IMR-90 (cell line): ENCODE measurements around the gene FCRL6. TPM values are rescaled to one million over a fixed set of nuclear protein-coding genes. Genes with fewer than 3 reads are reported as not detected.

Experiments
- ATAC-seq: fragments of 200-7000 bp; cut with Tn5 transposase; 2 replicates; pipeline ENCODE4 v1.9.1; 2020; ENCODE audit warnings: low read depth, mild to moderate bottlenecking, moderate library complexity
- BruUV-seq: library from RNA; stranded (reverse); fragments of 400-500 nt; replicated peaks from 2 replicates; lab custom pipeline; 2021; lab: Mats Ljungman, UMichigan
- CTCF ChIA-PET: fragments of 300-600 bp; formaldehyde crosslinking; extraction: SDS; loops from one replicate; lab custom pipeline; 2021; ENCODE audit warnings: antibody characterized with exemption; lab: Yijun Ruan, JAX
- POLR2A ChIA-PET: fragments of 300-600 bp; sonication (Branson Sonifier 250); formaldehyde crosslinking; loops from one replicate; lab custom pipeline; 2022; ENCODE audit warnings: antibody characterized with exemption; ENCODE audit not compliant: unreplicated experiment; lab: Charles Lee
- DNase-seq: peaks from one replicate; pipeline ENCODE4 v3.0.0; 2013
- H2AFZ ChIP-seq: replicated peaks from 2 replicates; pipeline ENCODE3; 2013; ENCODE audit warnings: low read length, mild to moderate bottlenecking; ENCODE audit not compliant: poor library complexity
- H2AK5ac ChIP-seq: 2 replicates; pipeline ENCODE4 v1.6.1; 2013; ENCODE audit warnings: low read depth, low read length, inconsistent platforms
- H2AK9ac ChIP-seq: replicated peaks from 2 replicates; pipeline ENCODE3; 2013; ENCODE audit warnings: mild to moderate bottlenecking, low read depth, low read length, moderate library complexity; ENCODE audit not compliant: poor library complexity
- H2BK120ac ChIP-seq: 2 replicates; pipeline ENCODE4 v1.6.1; 2013; ENCODE audit warnings: low read depth, low read length, inconsistent platforms
- H2BK15ac ChIP-seq: 3 replicates; pipeline ENCODE4 v1.6.1; 2013; ENCODE audit warnings: low read depth, low read length, inconsistent platforms
- H2BK20ac ChIP-seq: 2 replicates; pipeline ENCODE4 v1.6.1; 2013; ENCODE audit warnings: low read depth, mild to moderate bottlenecking, inconsistent platforms, low read length, moderate library complexity
- H2BK5ac ChIP-seq: 2 replicates; pipeline ENCODE4 v1.6.1; 2013; ENCODE audit warnings: mild to moderate bottlenecking, low read depth, low read length, inconsistent platforms; ENCODE audit not compliant: poor library complexity, severe bottlenecking
- H3K14ac ChIP-seq: replicated peaks from 2 replicates; pipeline ENCODE4 v1.6.1; 2013; ENCODE audit warnings: low read depth, low read length, inconsistent platforms
- H3K18ac ChIP-seq: 2 replicates; pipeline ENCODE4 v1.6.1; 2013; ENCODE audit warnings: low read depth, low read length, control low read depth
- H3K23ac ChIP-seq: 2 replicates; pipeline ENCODE4 v1.6.1; 2013; ENCODE audit warnings: low read depth, low read length, inconsistent platforms
- H3K27ac ChIP-seq: 2 replicates; pipeline ENCODE4 v1.5.1; 2013; ENCODE audit warnings: mild to moderate bottlenecking, control low read depth, low read length; ENCODE audit not compliant: insufficient read depth
- H3K27me3 ChIP-seq: 2 replicates; pipeline ENCODE4 v1.6.1; 2013; ENCODE audit warnings: low read length; ENCODE audit not compliant: control insufficient read depth, insufficient read depth
- H3K36me3 ChIP-seq: 2 replicates; pipeline ENCODE4 v1.6.1; 2013; ENCODE audit warnings: low read length, mixed read lengths; ENCODE audit not compliant: control insufficient read depth, insufficient read depth
- H3K4ac ChIP-seq: 2 replicates; pipeline ENCODE4 v1.6.1; 2013; ENCODE audit warnings: low read depth, low read length, inconsistent platforms
- H3K4me1 ChIP-seq: 2 replicates; pipeline ENCODE4 v1.6.1; 2013; ENCODE audit warnings: low read length, mixed read lengths; ENCODE audit not compliant: control insufficient read depth, insufficient read depth
- H3K4me2 ChIP-seq: 2 replicates; pipeline ENCODE4 v1.6.1; 2013; ENCODE audit warnings: low read depth, mild to moderate bottlenecking, control low read depth, low read length, moderate library complexity
- H3K4me3 ChIP-seq: 2 replicates; pipeline ENCODE4 v1.5.1; 2013; ENCODE audit warnings: low read depth, mild to moderate bottlenecking, control low read depth, low read length, moderate library complexity; ENCODE audit not compliant: insufficient read depth
- H3K56ac ChIP-seq: 2 replicates; pipeline ENCODE4 v1.6.1; 2013; ENCODE audit warnings: low read length, inconsistent platforms; ENCODE audit not compliant: insufficient read depth; ENCODE audit errors: extremely low read depth
- H3K79me1 ChIP-seq, 2 experiments: 2 replicates each; pipeline ENCODE4 v1.6.1; 2013; ENCODE audit warnings: low read length in 2 of 2, inconsistent platforms in 1 of 2, low read depth in 1 of 2
- H3K9ac ChIP-seq: 2 replicates; pipeline ENCODE4 v1.6.1; 2013; ENCODE audit warnings: low read depth, low read length, control low read depth
- H3K9me1 ChIP-seq: 2 replicates; pipeline ENCODE4 v1.6.1; 2013; ENCODE audit warnings: low read length, inconsistent platforms; ENCODE audit not compliant: insufficient read depth
- H3K9me3 ChIP-seq: 2 replicates; pipeline ENCODE4 v1.6.1; 2013; ENCODE audit warnings: low read length; ENCODE audit not compliant: control insufficient read depth, insufficient read depth
- H4K20me1 ChIP-seq: 2 replicates; pipeline ENCODE4 v1.6.1; 2013; ENCODE audit warnings: low read length, inconsistent platforms; ENCODE audit not compliant: insufficient read depth
- H4K5ac ChIP-seq: 2 replicates; pipeline ENCODE4 v1.6.1; 2013; ENCODE audit warnings: mild to moderate bottlenecking, low read depth, low read length, control low read depth
- H4K8ac ChIP-seq, 2 experiments: 2 replicates each; pipeline ENCODE4 v1.6.1; 2013; ENCODE audit warnings: low read depth in 2 of 2, low read length in 2 of 2, control low read depth in 1 of 2, inconsistent platforms in 1 of 2
- H4K91ac ChIP-seq: 2 replicates; pipeline ENCODE4 v1.6.1; 2013; ENCODE audit warnings: low read depth, low read length, inconsistent platforms; ENCODE audit not compliant: insufficient read depth
- CEBPB ChIP-seq: IDR thresholded peaks from 2 replicates; pipeline ENCODE4 v1.6.1; 2012; ENCODE audit warnings: low read depth, low read length, improper control_type of control experiment
- CHD1 ChIP-seq: IDR thresholded peaks from 2 replicates; pipeline ENCODE4 v1.6.1; 2012; ENCODE audit warnings: low read depth, low read length, improper control_type of control experiment
- FOS ChIP-seq: fragments of 150-350 bp; IDR thresholded peaks from 2 replicates; pipeline ENCODE4 v1.6.1; 2016; ENCODE audit warnings: low read depth, low read length
- MAFK ChIP-seq: IDR thresholded peaks from 2 replicates; pipeline ENCODE4 v1.6.1; 2012; ENCODE audit warnings: low read depth, low read length, improper control_type of control experiment
- MAZ ChIP-seq: IDR thresholded peaks from 2 replicates; pipeline ENCODE4 v1.6.1; 2012; ENCODE audit warnings: low read depth, mild to moderate bottlenecking, low read length, improper control_type of control experiment, moderate library complexity, borderline replicate concordance
- MXI1 ChIP-seq: IDR thresholded peaks from 2 replicates; pipeline ENCODE4 v1.6.1; 2012; ENCODE audit warnings: low read depth, mild to moderate bottlenecking, low read length, moderate library complexity, borderline replicate concordance
- NFE2L2 ChIP-seq: fragments of 150-350 bp; IDR thresholded peaks from 2 replicates; pipeline ENCODE4 v1.6.1; 2016; ENCODE audit warnings: low read depth, mild to moderate bottlenecking, low read length
- POLR2A ChIP-seq: IDR thresholded peaks from 2 replicates; pipeline ENCODE4 v1.6.1; 2012; ENCODE audit warnings: mild to moderate bottlenecking, low read depth, low read length
- RAD21 ChIP-seq: IDR thresholded peaks from 2 replicates; pipeline ENCODE4 v1.6.1; 2012; ENCODE audit warnings: low read length, improper control_type of control experiment
- RCOR1 ChIP-seq: IDR thresholded peaks from 2 replicates; pipeline ENCODE4 v1.6.1; 2012; ENCODE audit warnings: mild to moderate bottlenecking, low read length, improper control_type of control experiment; ENCODE audit not compliant: insufficient replicate concordance
- RFX5 ChIP-seq: IDR thresholded peaks from 2 replicates; pipeline ENCODE4 v1.8.0; 2012; ENCODE audit warnings: low read depth, mild to moderate bottlenecking, low read length, moderate library complexity
- SMC3 ChIP-seq: fragments of 150-350 bp; IDR thresholded peaks from 2 replicates; pipeline ENCODE4 v1.6.1; 2016; ENCODE audit warnings: low read depth, mild to moderate bottlenecking, antibody characterized with exemption, low read length, moderate library complexity
- WGBS, 2 experiments: methylation state at CpG; one replicate each; pipeline versions ENCODE4 v1.1.5 to v1.1.7; 2013; ENCODE audit warnings: missing lambda C conversion rate in 2 of 2; ENCODE audit not compliant: insufficient read length in 1 of 2; ENCODE audit errors: extremely low coverage in 2 of 2; 5-methylcytosine and 5-hydroxymethylcytosine counted together
- dilution Hi-C: fragments of 300-500 bp; cut with HindIII; formaldehyde crosslinking; loops from one replicate; pipeline ENCODE4 v1.14.3; 2018; ENCODE audit warnings: low sequenced_read_pairs; ENCODE audit not compliant: unreplicated experiment
- in situ Hi-C: fragments of 300-500 bp; cut with MboI; formaldehyde crosslinking; loops from 3 replicates; pipeline ENCODE4 v1.14.3; 2019; ENCODE audit warnings: low sequenced_read_pairs, inconsistent platforms, mixed read lengths
- intact Hi-C: fragments of 100-400 bp; cut with micrococcal nuclease; formaldehyde crosslinking; loops from 2 replicates; pipeline ENCODE4 v1.10.0; 2022
- polyA plus RNA-seq, 3 experiments: library from polyadenylated mRNA; depleted of rRNA; stranded (reverse); fragments of >200 nt; gene quantifications; 2 replicates each; pipeline ENCODE4 v1.2.3, GENCODE V29; 2012; ENCODE audit warnings: low replicate concordance in 1 of 3
- total RNA-seq: library from RNA; depleted of rRNA; stranded (reverse); fragments of >200 nt; gene quantifications from 2 replicates; pipeline ENCODE4 v1.2.3, GENCODE V29; 2012
- TF ChIP-seq, protein P1 (sequence below): fragments of 150-350 bp; IDR thresholded peaks from 2 replicates; pipeline ENCODE4 v1.6.1; 2017; ENCODE audit warnings: mild to moderate bottlenecking, antibody characterized with exemption, low read length, low read depth
- TF ChIP-seq, protein P2 (sequence below): conservative IDR thresholded peaks from 2 replicates; pipeline ENCODE4 v1.5.1; 2012; ENCODE audit warnings: mild to moderate bottlenecking, low read depth, low read length, improper control_type of control experiment
- TF ChIP-seq, protein P3 (sequence below): fragments of 150-350 bp; IDR thresholded peaks from 2 replicates; pipeline ENCODE4 v1.6.1; 2016; ENCODE audit warnings: low read depth, mild to moderate bottlenecking, low read length, moderate library complexity, borderline replicate concordance

FCRL6 gene
- total and polyA plus RNA-seq, 2 of the 4 experiments (the other 2 are of a cell fraction), result not detected

DNA sequence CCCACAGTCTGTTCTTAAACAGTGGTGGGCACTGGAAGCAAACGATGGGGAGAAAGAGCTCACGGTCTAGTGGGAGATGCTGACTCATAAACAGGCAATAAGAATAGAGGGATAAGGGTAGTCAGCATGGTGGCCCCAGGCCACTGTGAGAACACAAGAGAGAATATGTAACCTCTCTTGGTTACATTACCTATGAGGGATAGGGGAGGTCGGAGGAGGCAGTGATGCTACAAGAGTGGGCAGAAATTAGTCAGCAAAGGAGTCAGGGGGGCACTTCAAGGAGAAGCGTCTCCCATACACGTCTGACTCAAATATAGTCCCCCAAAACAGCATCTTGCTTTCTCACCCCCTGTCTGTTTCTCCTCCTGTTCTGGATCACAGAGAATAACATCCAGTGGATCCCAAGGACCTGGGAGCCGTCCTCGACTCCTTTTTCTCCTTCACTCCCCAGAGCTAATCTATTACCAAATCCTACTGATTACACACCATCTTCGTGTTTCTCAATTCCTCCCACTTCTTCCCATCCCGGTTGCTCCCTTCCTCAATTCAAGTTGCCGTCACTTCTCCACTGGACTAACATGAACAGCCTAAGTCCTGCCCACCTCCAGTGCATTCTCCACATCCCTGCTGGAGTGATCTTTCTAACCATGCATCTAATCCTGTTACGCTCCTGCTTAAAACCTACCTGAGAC is 26.6 kb downstream of the FCRL6 start:
- Histone ChIP-seq H3K27ac (no peak overlapping the region), H2BK120ac (no peak overlapping the region), H3K9ac (no peak overlapping the region), H2AK9ac (no peak overlapping the region), H3K14ac (no peak overlapping the region), H3K4me2 (no peak overlapping the region), H3K9me1 (0 out of 2 replicates have a peak, but pooled peaks cover 3% of the 10 kb centered on the region), H3K4me1 (peaks cover 2% of the 10 kb centered on the region), H3K4me3 (no peak overlapping the region), H2AFZ (no peak overlapping the region), H4K8ac (no peak overlapping the region), H2AK5ac (no peak overlapping the region), H3K36me3 (no peaks in the 10 kb centered on the region), H3K56ac (no peak overlapping the region), H4K91ac (no peak overlapping the region), H3K18ac (no peak overlapping the region), H2BK20ac (no peak overlapping the region), H2BK5ac (no peak overlapping the region), H3K23ac (no peak overlapping the region), H3K4ac (no peak overlapping the region), H3K27me3 (peaks cover 1% of the 10 kb centered on the region; the same call in 1 of the 2 replicates), H4K5ac (no peak overlapping the region), H3K9me3 (no peaks in the 10 kb centered on the region), H3K79me1 (no peaks in the 10 kb centered on the region), H2BK15ac (no peak overlapping the region), H4K20me1 (no peaks in the 10 kb centered on the region)
- no TSS peak for BruUV-seq
- no peak for DNase-seq
- TF ChIP-seq, protein P1, sequence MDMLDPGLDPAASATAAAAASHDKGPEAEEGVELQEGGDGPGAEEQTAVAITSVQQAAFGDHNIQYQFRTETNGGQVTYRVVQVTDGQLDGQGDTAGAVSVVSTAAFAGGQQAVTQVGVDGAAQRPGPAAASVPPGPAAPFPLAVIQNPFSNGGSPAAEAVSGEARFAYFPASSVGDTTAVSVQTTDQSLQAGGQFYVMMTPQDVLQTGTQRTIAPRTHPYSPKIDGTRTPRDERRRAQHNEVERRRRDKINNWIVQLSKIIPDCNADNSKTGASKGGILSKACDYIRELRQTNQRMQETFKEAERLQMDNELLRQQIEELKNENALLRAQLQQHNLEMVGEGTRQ, result no peak
- TF ChIP-seq, protein P2, sequence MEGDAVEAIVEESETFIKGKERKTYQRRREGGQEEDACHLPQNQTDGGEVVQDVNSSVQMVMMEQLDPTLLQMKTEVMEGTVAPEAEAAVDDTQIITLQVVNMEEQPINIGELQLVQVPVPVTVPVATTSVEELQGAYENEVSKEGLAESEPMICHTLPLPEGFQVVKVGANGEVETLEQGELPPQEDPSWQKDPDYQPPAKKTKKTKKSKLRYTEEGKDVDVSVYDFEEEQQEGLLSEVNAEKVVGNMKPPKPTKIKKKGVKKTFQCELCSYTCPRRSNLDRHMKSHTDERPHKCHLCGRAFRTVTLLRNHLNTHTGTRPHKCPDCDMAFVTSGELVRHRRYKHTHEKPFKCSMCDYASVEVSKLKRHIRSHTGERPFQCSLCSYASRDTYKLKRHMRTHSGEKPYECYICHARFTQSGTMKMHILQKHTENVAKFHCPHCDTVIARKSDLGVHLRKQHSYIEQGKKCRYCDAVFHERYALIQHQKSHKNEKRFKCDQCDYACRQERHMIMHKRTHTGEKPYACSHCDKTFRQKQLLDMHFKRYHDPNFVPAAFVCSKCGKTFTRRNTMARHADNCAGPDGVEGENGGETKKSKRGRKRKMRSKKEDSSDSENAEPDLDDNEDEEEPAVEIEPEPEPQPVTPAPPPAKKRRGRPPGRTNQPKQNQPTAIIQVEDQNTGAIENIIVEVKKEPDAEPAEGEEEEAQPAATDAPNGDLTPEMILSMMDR, result no peak
- TF ChIP-seq, protein P3, sequence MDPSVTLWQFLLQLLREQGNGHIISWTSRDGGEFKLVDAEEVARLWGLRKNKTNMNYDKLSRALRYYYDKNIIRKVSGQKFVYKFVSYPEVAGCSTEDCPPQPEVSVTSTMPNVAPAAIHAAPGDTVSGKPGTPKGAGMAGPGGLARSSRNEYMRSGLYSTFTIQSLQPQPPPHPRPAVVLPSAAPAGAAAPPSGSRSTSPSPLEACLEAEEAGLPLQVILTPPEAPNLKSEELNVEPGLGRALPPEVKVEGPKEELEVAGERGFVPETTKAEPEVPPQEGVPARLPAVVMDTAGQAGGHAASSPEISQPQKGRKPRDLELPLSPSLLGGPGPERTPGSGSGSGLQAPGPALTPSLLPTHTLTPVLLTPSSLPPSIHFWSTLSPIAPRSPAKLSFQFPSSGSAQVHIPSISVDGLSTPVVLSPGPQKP, result no peak
- TF ChIP-seq RFX5, result no peak
- TF ChIP-seq POLR2A, result no peak
- TF ChIP-seq MAZ, result no peak
- no peak for TF ChIP-seq RCOR1
- TF ChIP-seq MXI1, result no peak
- TF ChIP-seq FOS, result no peak
- TF ChIP-seq CEBPB, result no peak
- TF ChIP-seq MAFK, result no peak
- TF ChIP-seq RAD21, result no peak
- no peak for TF ChIP-seq NFE2L2
- no peak for TF ChIP-seq SMC3
- no peak for TF ChIP-seq CHD1
- intact Hi-C loops, result no loop called here
- no peak for ATAC-seq
- 92% methylated on average over 6 of the region's 11 CpGs; no CpG with 5 or more reads in 1 of the 2 experiments for WGBS, 2 experiments
- ChIA-PET CTCF (no interaction called here), POLR2A (no interaction called here)
- in situ Hi-C loops, result no loop called here
- dilution Hi-C loops, result no loop called here
